Measurements from ENCODE around the gene CTSH.
"Not testable (repeated sequence)": the region's sequence is repeated elsewhere in the genome, so short reads cannot be mapped to it uniquely, and the experiment has no call there.

The CTSH gene

GRCh38 chr15:78921940-78922339 is 22.9 kb downstream of the CTSH start:
- DNase-seq (ENCODE audit: low spot score): no peak

GRCh38 chr15:78921517-78921916 is 23.3 kb downstream of the CTSH start:
- DNase-seq (ENCODE audit: low spot score): no peak

- DNase-seq (ENCODE audit: low spot score): no peak
Measured at GRCh38 chr15:78917888-78918287, 27.0 kb downstream of the CTSH start.

GRCh38 chr15:78916088-78916487 is 28.8 kb downstream of the CTSH start:
- no peak for DNase-seq (ENCODE audit: low spot score)

- DNase-seq (ENCODE audit: low spot score): no peak
Measured at GRCh38 chr15:78915341-78916087, 29.3 kb downstream of the CTSH start.

GRCh38 chr15:78914027-78914764 is 30.6 kb downstream of the CTSH start:
- no peak for DNase-seq (ENCODE audit: low spot score)

- DNase-seq (ENCODE audit: low spot score): no peak
Measured at GRCh38 chr15:78913012-78913411, 31.8 kb downstream of the CTSH start.

- DNase-seq (ENCODE audit: low spot score): no peak
Measured at GRCh38 chr15:78912316-78912715, 32.5 kb downstream of the CTSH start.

GRCh38 chr15:78910271-78910670 is 34.6 kb downstream of the CTSH start:
- no peak for DNase-seq (ENCODE audit: low spot score)

GRCh38 chr15:78909791-78910228 is 35.0 kb downstream of the CTSH start:
- no peak for DNase-seq (ENCODE audit: low spot score)

- DNase-seq (ENCODE audit: low spot score): no peak
Measured at GRCh38 chr15:78909160-78909695, 35.6 kb downstream of the CTSH start.

- DNase-seq (ENCODE audit: low spot score): no peak
Measured at GRCh38 chr15:78907577-78907976, 37.3 kb downstream of the CTSH start.

GRCh38 chr15:78906316-78906620 is 38.6 kb downstream of the CTSH start:
- no peak for DNase-seq (ENCODE audit: low spot score)

- DNase-seq (ENCODE audit: low spot score): no peak
Measured at GRCh38 chr15:78904599-78905358, 40.1 kb downstream of the CTSH start.

- DNase-seq (ENCODE audit: low spot score): not testable (repeated sequence)
Measured at GRCh38 chr15:78902281-78903032, 42.4 kb downstream of the CTSH start.

- not testable (repeated sequence) for DNase-seq (ENCODE audit: low spot score)
Measured at GRCh38 chr15:78900819-78901533, 43.9 kb downstream of the CTSH start.

- no peak for DNase-seq (ENCODE audit: low spot score)
Measured at GRCh38 chr15:78898540-78898939, 46.3 kb downstream of the CTSH start.

- no peak for DNase-seq (ENCODE audit: low spot score)
Measured at GRCh38 chr15:78895471-78895870, 49.4 kb downstream of the CTSH start.

- no peak for DNase-seq (ENCODE audit: low spot score)
Measured at GRCh38 chr15:78893538-78893937, 51.3 kb downstream of the CTSH start.

GRCh38 chr15:78889000-78889399 is 55.8 kb downstream of the CTSH start:
- no peak for DNase-seq (ENCODE audit: low spot score)

GRCh38 chr15:78881681-78882080 is 63.2 kb downstream of the CTSH start:
- no peak for DNase-seq (ENCODE audit: low spot score)

All from left forelimb (tissue), 1 donor.